ENCODE data around the gene LHFPL2.

DNA sequence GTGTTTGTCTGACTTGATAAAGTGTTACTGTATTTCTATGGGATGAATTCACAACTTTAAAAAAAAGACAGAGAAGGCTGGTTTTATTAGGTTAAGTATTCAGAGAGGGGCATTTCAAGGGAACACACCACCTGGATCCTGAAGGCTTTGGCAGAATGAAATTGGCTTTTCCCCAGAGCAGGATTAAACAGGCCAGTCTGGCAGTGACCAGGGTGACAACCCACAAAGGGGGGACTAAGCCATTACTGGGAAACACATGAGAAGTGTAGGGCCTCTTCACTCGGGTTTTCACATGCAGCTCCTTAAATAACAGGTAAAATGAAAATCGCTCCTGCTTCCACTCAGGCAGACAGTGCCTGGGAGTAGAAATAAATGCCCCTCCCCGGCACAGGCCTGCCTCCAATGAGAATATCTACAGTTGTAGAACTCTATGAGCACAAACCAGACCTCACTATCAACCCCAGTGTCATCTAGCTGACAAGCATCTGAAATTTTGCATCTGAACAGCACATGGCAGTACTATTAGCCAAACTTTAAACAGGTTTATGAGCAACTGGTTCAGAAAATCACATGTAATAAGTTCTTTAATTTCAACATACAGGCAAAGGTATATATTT is 85.8 kb downstream of the LHFPL2 start:
- no peak for TF ChIP-seq CTCF (IDR thresholded peaks at IDR 0.05)
- no peak for TF ChIP-seq POLR2A (IDR thresholded peaks at IDR 0.05)

Measured in prostate gland (tissue), 2 donors.